HEK293 (cell line): ENCODE results near the gene TTC23.

Experiments used
- CTCF ChIA-PET: fragments of 350-600 bp; formaldehyde crosslinking; extraction: SDS; loops from one replicate; lab custom pipeline; 2021; ENCODE audit warnings: antibody characterized with exemption; lab: Yijun Ruan, JAX
- POLR2A ChIA-PET: fragments of 300-600 bp; formaldehyde crosslinking; extraction: SDS; loops from one replicate; lab custom pipeline; 2020; ENCODE audit warnings: antibody characterized with exemption, inconsistent platforms; lab: Yijun Ruan, JAX
- H3K27ac ChIP-seq: fragments of 200-500 bp; sonication (Bioruptor generic); 2 replicates; pipeline ENCODE4 v1.5.1; 2014; ENCODE audit warnings: low read depth, low read length, control low read depth, inconsistent platforms; ENCODE audit errors: extremely low read depth
- H3K36me3 ChIP-seq, 2 experiments: fragments of 200-500 bp in 1 of 2; sonication (Bioruptor generic) in 1 of 2; 1 replicate in 1 of 2; 2 replicates in 1 of 2; pipeline ENCODE4 v1.5.1; 2014 to 2017; ENCODE audit warnings: inconsistent platforms in 2 of 2, low read length in 2 of 2; ENCODE audit not compliant: control insufficient read depth in 2 of 2, insufficient read depth in 1 of 2
- H3K4me1 ChIP-seq: fragments of 200-500 bp; sonication (Bioruptor generic); 2 replicates; pipeline ENCODE4 v1.5.1; 2014; ENCODE audit warnings: mild to moderate bottlenecking, low read length, inconsistent platforms; ENCODE audit not compliant: control insufficient read depth, insufficient read depth
- H3K4me3 ChIP-seq: 2 replicates; pipeline ENCODE4 v1.5.1; 2011; ENCODE audit warnings: low read depth, mild to moderate bottlenecking, control low read depth, low read length, moderate library complexity
- H3K9me3 ChIP-seq: fragments of 200-500 bp; sonication (Bioruptor generic); 2 replicates; pipeline ENCODE4 v1.5.1; 2014; ENCODE audit warnings: low read depth, low read length, inconsistent platforms; ENCODE audit not compliant: control insufficient read depth, insufficient read depth
- GFI1B ChIP-seq: fragments of 450-650 bp; formaldehyde crosslinking; IDR thresholded peaks from 2 replicates; pipeline ENCODE4 v1.5.1; 2016; ENCODE audit warnings: missing biosample characterization, missing genetic modification characterization
- IKZF3 ChIP-seq: fragments of 450-650 bp; IDR thresholded peaks from 2 replicates; pipeline ENCODE4 v1.5.0; 2018; ENCODE audit warnings: missing biosample characterization, mild to moderate bottlenecking, missing genetic modification characterization, moderate library complexity
- OVOL3 ChIP-seq: fragments of 450-650 bp; formaldehyde crosslinking; IDR thresholded peaks from 2 replicates; pipeline ENCODE4 v1.5.1; 2016; ENCODE audit warnings: missing biosample characterization, missing genetic modification characterization
- SCRT1 ChIP-seq: fragments of 450-650 bp; formaldehyde crosslinking; IDR thresholded peaks from 2 replicates; pipeline ENCODE4 v1.5.1; 2016; ENCODE audit warnings: missing biosample characterization, missing genetic modification characterization, borderline replicate concordance
- TCF7L2 ChIP-seq: IDR thresholded peaks from 2 replicates; pipeline ENCODE4 v1.6.1; 2011; ENCODE audit warnings: low read depth, mild to moderate bottlenecking, inconsistent platforms, low read length, moderate library complexity, borderline replicate concordance
- ZBTB11 ChIP-seq: fragments of 450-650 bp; formaldehyde crosslinking; conservative IDR thresholded peaks from 2 replicates; pipeline ENCODE4 v1.5.1; 2016; ENCODE audit warnings: low read depth, missing biosample characterization, missing genetic modification characterization
- ZBTB48 ChIP-seq: fragments of 450-650 bp; formaldehyde crosslinking; IDR thresholded peaks from 2 replicates; pipeline ENCODE4 v1.5.1; 2016; ENCODE audit warnings: missing biosample characterization, missing genetic modification characterization
- ZNF174 ChIP-seq: fragments of 450-650 bp; formaldehyde crosslinking; IDR thresholded peaks from 2 replicates; pipeline ENCODE4 v1.5.0; 2017; ENCODE audit warnings: missing biosample characterization, mild to moderate bottlenecking, missing genetic modification characterization
- ZNF211 ChIP-seq: fragments of 450-650 bp; formaldehyde crosslinking; IDR thresholded peaks from 2 replicates; pipeline ENCODE4 v1.5.1; 2016; ENCODE audit warnings: low read depth, missing biosample characterization, missing genetic modification characterization
- ZNF449 ChIP-seq: fragments of 450-650 bp; formaldehyde crosslinking; IDR thresholded peaks from 2 replicates; pipeline ENCODE4 v1.5.1; 2017; ENCODE audit warnings: missing biosample characterization, mild to moderate bottlenecking, missing genetic modification characterization, moderate library complexity
- ZNF571 ChIP-seq: fragments of 450-650 bp; formaldehyde crosslinking; IDR thresholded peaks from 2 replicates; pipeline ENCODE4 v1.5.0; 2017; ENCODE audit warnings: missing biosample characterization, missing genetic modification characterization
- ZNF610 ChIP-seq: fragments of 450-650 bp; formaldehyde crosslinking; IDR thresholded peaks from 2 replicates; pipeline ENCODE4 v1.5.1; 2016; ENCODE audit warnings: missing biosample characterization, missing genetic modification characterization, borderline replicate concordance
- ZNF660 ChIP-seq: fragments of 450-650 bp; IDR thresholded peaks from 2 replicates; pipeline ENCODE4 v1.5.1; 2018; ENCODE audit warnings: missing biosample characterization, mild to moderate bottlenecking, missing genetic modification characterization
- ZNF701 ChIP-seq: fragments of 450-650 bp; formaldehyde crosslinking; IDR thresholded peaks from 2 replicates; pipeline ENCODE4 v1.5.1; 2016; ENCODE audit warnings: missing biosample characterization, missing genetic modification characterization
- ZNF704 ChIP-seq: fragments of 450-650 bp; formaldehyde crosslinking; IDR thresholded peaks from 2 replicates; pipeline ENCODE4 v1.5.1; 2016; ENCODE audit warnings: missing biosample characterization, missing genetic modification characterization
- ZNF707 ChIP-seq: fragments of 450-650 bp; formaldehyde crosslinking; IDR thresholded peaks from 2 replicates; pipeline ENCODE4 v1.5.1; 2016; ENCODE audit warnings: missing biosample characterization, missing genetic modification characterization
- ZNF837 ChIP-seq: fragments of 450-650 bp; formaldehyde crosslinking; IDR thresholded peaks from 2 replicates; pipeline ENCODE4 v1.5.1; 2016; ENCODE audit warnings: missing biosample characterization, missing genetic modification characterization
- TF ChIP-seq, protein P1 (sequence below): fragments of 450-650 bp; formaldehyde crosslinking; IDR thresholded peaks from 2 replicates; pipeline ENCODE4 v1.5.1; 2016; ENCODE audit warnings: missing biosample characterization, missing genetic modification characterization
- TF ChIP-seq, protein P2 (sequence below): fragments of 450-650 bp; formaldehyde crosslinking; IDR thresholded peaks from 2 replicates; pipeline ENCODE4 v1.5.1; 2016; ENCODE audit warnings: missing biosample characterization, missing genetic modification characterization

Gene TTC23

GRCh38 chr15:99167640-99168039, 81.7 kb downstream of the TTC23 start:
- Histone ChIP-seq H3K36me3 (peaks cover 4 to 31% of the 10 kb centered on the region in 2 experiments; a peak in 2 of 3 replicates), H3K4me1 (no peaks in the 10 kb centered on the region), H3K9me3 (no peaks in the 10 kb centered on the region), H3K4me3 (no peak overlapping the region), H3K27ac (no peak overlapping the region)
- ChIA-PET POLR2A (interaction anchor here (1.2 kb wide), 1 partner anchor 62 kb away, joined by 3 read pairs; no protein-coding TSS in a partner anchor), CTCF (no interaction called here)
- TF ChIP-seq ZNF211 (tag by site-specific recombination) (no peak), ZNF701 (tag by site-specific recombination) (no peak), GFI1B (no peak), IKZF3 (tag by site-specific recombination) (no peak), ZNF174 (tag by site-specific recombination) (no peak), ZBTB11 (no peak), ZNF571 (no peak), TCF7L2 (no peak)

GRCh38 chr15:99167201-99167600, 82.2 kb downstream of the TTC23 start:
- Histone ChIP-seq H3K27ac (no peak overlapping the region), H3K4me3 (no peak overlapping the region), H3K9me3 (no peaks in the 10 kb centered on the region), H3K4me1 (no peaks in the 10 kb centered on the region), H3K36me3 (peaks cover 6 to 28% of the 10 kb centered on the region in 2 experiments; a peak in 2 of 3 replicates)
- POLR2A ChIA-PET: no interaction called here
- CTCF ChIA-PET: interaction anchor here (0.6 to 0.7 kb wide), 2 partner anchors 11 to 629 kb away, joined by 3 read pairs; no protein-coding TSS in a partner anchor
- TF ChIP-seq, protein P1, sequence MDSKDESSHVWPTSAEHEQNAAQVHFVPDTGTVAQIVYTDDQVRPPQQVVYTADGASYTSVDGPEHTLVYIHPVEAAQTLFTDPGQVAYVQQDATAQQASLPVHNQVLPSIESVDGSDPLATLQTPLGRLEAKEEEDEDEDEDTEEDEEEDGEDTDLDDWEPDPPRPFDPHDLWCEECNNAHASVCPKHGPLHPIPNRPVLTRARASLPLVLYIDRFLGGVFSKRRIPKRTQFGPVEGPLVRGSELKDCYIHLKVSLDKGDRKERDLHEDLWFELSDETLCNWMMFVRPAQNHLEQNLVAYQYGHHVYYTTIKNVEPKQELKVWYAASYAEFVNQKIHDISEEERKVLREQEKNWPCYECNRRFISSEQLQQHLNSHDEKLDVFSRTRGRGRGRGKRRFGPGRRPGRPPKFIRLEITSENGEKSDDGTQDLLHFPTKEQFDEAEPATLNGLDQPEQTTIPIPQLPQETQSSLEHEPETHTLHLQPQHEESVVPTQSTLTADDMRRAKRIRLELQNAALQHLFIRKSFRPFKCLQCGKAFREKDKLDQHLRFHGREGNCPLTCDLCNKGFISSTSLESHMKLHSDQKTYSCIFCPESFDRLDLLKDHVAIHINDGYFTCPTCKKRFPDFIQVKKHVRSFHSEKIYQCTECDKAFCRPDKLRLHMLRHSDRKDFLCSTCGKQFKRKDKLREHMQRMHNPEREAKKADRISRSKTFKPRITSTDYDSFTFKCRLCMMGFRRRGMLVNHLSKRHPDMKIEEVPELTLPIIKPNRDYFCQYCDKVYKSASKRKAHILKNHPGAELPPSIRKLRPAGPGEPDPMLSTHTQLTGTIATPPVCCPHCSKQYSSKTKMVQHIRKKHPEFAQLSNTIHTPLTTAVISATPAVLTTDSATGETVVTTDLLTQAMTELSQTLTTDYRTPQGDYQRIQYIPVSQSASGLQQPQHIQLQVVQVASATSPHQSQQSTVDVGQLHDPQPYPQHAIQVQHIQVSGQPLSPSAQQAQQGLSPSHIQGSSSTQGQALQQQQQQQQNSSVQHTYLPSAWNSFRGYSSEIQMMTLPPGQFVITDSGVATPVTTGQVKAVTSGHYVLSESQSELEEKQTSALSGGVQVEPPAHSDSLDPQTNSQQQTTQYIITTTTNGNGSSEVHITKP (tag by site-specific recombination): 0 out of 2 replicates have a peak, but pooled peaks have one; percentile 12
- no peak for TF ChIP-seq ZNF704

DNA sequence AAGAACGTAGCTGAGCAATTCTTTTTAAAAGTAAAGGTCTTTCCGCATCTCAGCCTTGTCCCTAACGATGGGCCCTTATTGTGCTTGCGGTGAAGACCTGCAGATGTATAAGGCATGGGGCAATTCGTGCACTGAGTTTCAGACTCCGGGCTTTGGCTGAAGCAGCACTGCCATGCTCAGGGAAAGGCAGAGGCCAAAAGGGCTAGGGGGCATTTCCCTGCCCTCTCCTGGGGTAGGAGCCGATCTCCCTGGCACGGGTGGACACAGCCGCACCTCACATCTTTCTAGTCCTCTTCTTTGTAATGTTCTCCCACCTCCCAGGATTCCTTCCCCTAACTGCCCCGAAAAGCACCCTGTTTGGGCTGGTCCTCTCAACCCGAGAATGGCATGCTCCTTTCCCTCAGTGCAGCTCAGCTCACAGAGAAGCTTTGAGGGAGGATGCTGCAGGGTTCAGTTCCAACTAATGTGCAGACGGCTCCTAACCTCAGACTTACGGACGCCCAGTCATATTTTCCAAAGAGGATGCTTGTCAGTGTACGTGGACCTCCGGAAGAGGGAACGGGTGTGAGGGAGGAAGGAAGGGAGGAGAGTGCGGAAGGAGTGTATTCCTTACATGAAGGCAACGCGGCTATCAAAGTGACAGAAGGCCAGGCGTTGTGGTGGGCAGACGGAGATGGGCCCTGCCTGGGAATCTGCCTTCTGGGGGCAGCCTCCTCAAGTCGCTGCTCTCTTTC, 83.3 kb downstream of the TTC23 start:
- POLR2A ChIA-PET: no interaction called here
- H3K4me3 ChIP-seq: no peak overlapping the region
- CTCF ChIA-PET: interaction anchor here (0.7 kb wide), 1 partner anchor 630 kb away, joined by 3 read pairs; no protein-coding TSS in a partner anchor
- H3K36me3 ChIP-seq: peaks cover 6 to 30% of the 10 kb centered on the region in 2 experiments; a peak in 2 of 3 replicates
- no peak overlapping the region for H3K27ac ChIP-seq
- no peaks in the 10 kb centered on the region for H3K4me1 ChIP-seq
- H3K9me3 ChIP-seq: no peaks in the 10 kb centered on the region
- TF ChIP-seq ZNF837 (tag by site-specific recombination) (no peak), ZNF707 (tag by site-specific recombination) (no peak), ZNF610 (tag by site-specific recombination) (no peak), ZNF660 (no peak), ZBTB48 (no peak), SCRT1 (tag by site-specific recombination) (no peak), ZNF449 (tag by site-specific recombination) (no peak), OVOL3 (no peak)
- TF ChIP-seq, protein P2, sequence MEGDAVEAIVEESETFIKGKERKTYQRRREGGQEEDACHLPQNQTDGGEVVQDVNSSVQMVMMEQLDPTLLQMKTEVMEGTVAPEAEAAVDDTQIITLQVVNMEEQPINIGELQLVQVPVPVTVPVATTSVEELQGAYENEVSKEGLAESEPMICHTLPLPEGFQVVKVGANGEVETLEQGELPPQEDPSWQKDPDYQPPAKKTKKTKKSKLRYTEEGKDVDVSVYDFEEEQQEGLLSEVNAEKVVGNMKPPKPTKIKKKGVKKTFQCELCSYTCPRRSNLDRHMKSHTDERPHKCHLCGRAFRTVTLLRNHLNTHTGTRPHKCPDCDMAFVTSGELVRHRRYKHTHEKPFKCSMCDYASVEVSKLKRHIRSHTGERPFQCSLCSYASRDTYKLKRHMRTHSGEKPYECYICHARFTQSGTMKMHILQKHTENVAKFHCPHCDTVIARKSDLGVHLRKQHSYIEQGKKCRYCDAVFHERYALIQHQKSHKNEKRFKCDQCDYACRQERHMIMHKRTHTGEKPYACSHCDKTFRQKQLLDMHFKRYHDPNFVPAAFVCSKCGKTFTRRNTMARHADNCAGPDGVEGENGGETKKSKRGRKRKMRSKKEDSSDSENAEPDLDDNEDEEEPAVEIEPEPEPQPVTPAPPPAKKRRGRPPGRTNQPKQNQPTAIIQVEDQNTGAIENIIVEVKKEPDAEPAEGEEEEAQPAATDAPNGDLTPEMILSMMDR (tag by site-specific recombination): no peak
